Aorta (tissue), 5 donors: ENCODE data around the gene CEP95. TPM values are rescaled to one million over a fixed set of nuclear protein-coding genes. Genes with fewer than 3 reads are reported as not detected.

ENCODE experiments used
- ATAC-seq: fragments of 200-7000 bp; cut with Tn5 transposase; one replicate; pipeline ENCODE4 v1.9.1; 2022; ENCODE audit warnings: moderate library complexity; ENCODE audit not compliant: low FRiP score
- DNase-seq, 2 donors: peaks; one replicate each; pipeline ENCODE4 v3.0.0-alpha.2; 2020
- H3K27ac ChIP-seq, 2 donors: one replicate each; pipeline ENCODE4 v1.5.1; 2013; ENCODE audit warnings: low read length in 2 of 2, mild to moderate bottlenecking in 2 of 2, moderate library complexity in 2 of 2, control low read depth in 1 of 2, inconsistent platforms in 1 of 2, low read depth in 1 of 2
- H3K27me3 ChIP-seq, 2 donors: one replicate each; pipeline ENCODE4 v1.6.1; 2013; ENCODE audit warnings: control low read depth in 1 of 2, low read length in 1 of 2, mild to moderate bottlenecking in 1 of 2, moderate library complexity in 1 of 2; ENCODE audit not compliant: insufficient read depth in 2 of 2, control insufficient read depth in 1 of 2
- H3K36me3 ChIP-seq, 2 donors: one replicate each; pipeline ENCODE4 v1.6.1; 2013; ENCODE audit warnings: control low read depth in 1 of 2, low read length in 1 of 2, mild to moderate bottlenecking in 1 of 2; ENCODE audit not compliant: insufficient read depth in 2 of 2, control insufficient read depth in 1 of 2
- H3K4me1 ChIP-seq, 2 donors: one replicate each; pipeline ENCODE4 v1.6.1; 2013; ENCODE audit warnings: low read length in 2 of 2, control low read depth in 1 of 2, mild to moderate bottlenecking in 1 of 2, moderate library complexity in 1 of 2; ENCODE audit not compliant: insufficient read depth in 2 of 2, control insufficient read depth in 1 of 2
- H3K4me3 ChIP-seq, 2 donors: one replicate each; pipeline ENCODE4 v1.5.1; 2013; ENCODE audit warnings: low read length in 2 of 2, control low read depth in 1 of 2, mild to moderate bottlenecking in 1 of 2
- H3K9me3 ChIP-seq: one replicate; pipeline ENCODE4 v1.6.1; 2013; ENCODE audit warnings: mild to moderate bottlenecking, low read length; ENCODE audit not compliant: control insufficient read depth
- WGBS, 2 donors: extraction: QIAGEN DNeasy Blood & Tissue Kit; methylation state at CpG; one replicate each; pipeline ENCODE4 v1.1.7; 2013; 5-methylcytosine and 5-hydroxymethylcytosine counted together
- intact Hi-C, 2 donors: fragments of 100-400 bp; cut with DNase I; formaldehyde crosslinking; loops; one replicate each; pipeline versions ENCODE4 v1.14.2 to v1.15.0; 2022
- microRNA-seq, 2 donors: library from miRNA; unstranded; fragments of <30 nt; microRNA quantifications; one replicate each; pipeline ENCODE4 v1.2.0, GENCODE V29; 2020
- polyA plus RNA-seq, 2 donors: library from polyadenylated mRNA; stranded (reverse); fragments of 200-250 nt; gene quantifications; one replicate each; pipeline ENCODE4 v1.2.3, GENCODE V29; 2013
- total RNA-seq, 2 donors: library from RNA; stranded (reverse); fragmentation: NEBNext Ultra II Directional; extraction: Animal tissue kit (Norgen Biotek cat#: 25700); gene quantifications; one replicate each; pipeline ENCODE4 v1.2.1, GENCODE V29; 2021
- donor health status: healthy with polysubstance abuse.
- donor health status: Bipolar disorder and iron deficiency.
- donor health status: DM: no; HTN: no; CAD: no.
- donor health status: DM: no; HTN: no; CAD: no.
- donor health status: DM: yes; HTN: yes; CAD: no.

The CEP95 gene
- total and polyA plus RNA-seq, 4 donors = 22.7 to 96.4 (median 44.7) TPM

DNA sequence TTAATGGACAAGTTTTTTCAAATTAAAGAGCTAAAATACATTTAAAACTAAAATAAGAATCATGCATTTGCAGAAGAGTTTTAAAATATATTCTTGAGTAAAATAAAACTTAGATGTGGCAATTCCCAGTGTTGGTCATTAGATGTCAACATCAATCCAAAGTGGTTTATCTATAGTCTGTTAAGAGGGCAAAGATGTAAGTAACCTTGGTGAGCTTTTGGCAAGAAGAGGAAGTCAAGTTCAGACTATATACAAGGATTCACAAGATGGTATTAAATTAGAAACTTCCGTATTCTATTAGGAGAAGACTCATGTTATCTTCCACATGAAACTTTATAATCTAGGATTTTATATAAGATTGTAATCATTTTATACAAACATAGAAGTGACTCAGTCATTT, 73.1 kb downstream of the CEP95 start:
- Histone ChIP-seq H3K4me1 (no peaks in the 10 kb centered on the region), H3K27me3 (no peaks in the 10 kb centered on the region), H3K27ac (no peak overlapping the region), H3K36me3 (peaks cover 5 to 9% of the 10 kb centered on the region in 2 donors), H3K9me3 (no peaks in the 10 kb centered on the region), H3K4me3 (no peak overlapping the region)
- DNase-seq (no peak), ATAC-seq (no peak)
- intact Hi-C loops = loop anchor here in 1 of 2 donors (10.0 kb wide), 1 partner anchor 45 kb away; no protein-coding TSS in a partner anchor
- 87 to 88% methylated on average over 1 of the region's 1 CpG for WGBS, 2 donors

- ATAC-seq = no peak
- intact Hi-C loops = no loop called here
- peaks cover 5 to 9% of the 10 kb centered on the region in 2 donors for H3K36me3 ChIP-seq
- WGBS, 2 donors = 70 to 74% methylated on average over 7 of the region's 7 CpGs
- H3K27me3 ChIP-seq = no peaks in the 10 kb centered on the region
- no peaks in the 10 kb centered on the region for H3K9me3 ChIP-seq
- H3K4me1 ChIP-seq = no peaks in the 10 kb centered on the region
- no peak for DNase-seq
- no peak overlapping the region for H3K27ac ChIP-seq
- no peak overlapping the region for H3K4me3 ChIP-seq
Observed at GRCh38 chr17:64580384-64581315, 73.9 kb downstream of the CEP95 start.

DNA sequence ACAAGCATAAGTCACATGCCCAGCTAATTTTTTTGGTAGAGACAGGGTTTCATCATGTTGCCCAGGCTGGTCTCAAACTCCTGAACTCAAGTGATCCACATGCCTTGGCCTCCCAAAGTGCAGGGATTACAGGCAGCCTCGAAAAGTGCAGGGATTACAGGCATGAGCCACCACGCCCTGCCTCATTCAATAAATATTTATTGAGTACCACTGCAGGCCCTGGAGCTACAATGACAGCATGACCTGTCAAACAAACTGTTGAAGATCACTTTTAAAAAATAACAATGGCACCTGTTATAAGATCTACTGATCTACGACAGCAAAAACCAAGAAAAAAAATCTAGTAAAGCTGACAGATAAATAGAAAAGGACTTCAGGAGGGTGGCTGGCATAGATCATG, 76.3 kb downstream of the CEP95 start:
- no peaks in the 10 kb centered on the region for H3K4me1 ChIP-seq
- no peak overlapping the region for H3K4me3 ChIP-seq
- H3K36me3 ChIP-seq = peaks cover 2 to 9% of the 10 kb centered on the region in 2 donors
- ATAC-seq = no peak
- no peak overlapping the region for H3K27ac ChIP-seq
- H3K9me3 ChIP-seq = no peaks in the 10 kb centered on the region
- H3K27me3 ChIP-seq = no peaks in the 10 kb centered on the region
- intact Hi-C loops = no loop called here
- 87 to 89% methylated on average over 3 of the region's 3 CpGs for WGBS, 2 donors
- DNase-seq = no peak

- Histone ChIP-seq H3K9me3 (no peaks in the 10 kb centered on the region), H3K4me1 (no peaks in the 10 kb centered on the region), H3K27me3 (no peaks in the 10 kb centered on the region), H3K27ac (no peak overlapping the region), H3K36me3 (peaks cover 2 to 6% of the 10 kb centered on the region in 2 donors), H3K4me3 (no peak overlapping the region)
- no peak for DNase-seq
- intact Hi-C loops = no loop called here
- no peak for ATAC-seq
- WGBS, 2 donors = 82 to 87% methylated on average over 2 of the region's 2 CpGs
Observed at GRCh38 chr17:64585146-64585545, 78.4 kb downstream of the CEP95 start.

Small RNAs within 50 kb of the gene (microRNA-seq; reads per million reads assigned to microRNA genes)
- gene MIR3064 (5.0 to 8.3 reads per million in 2 donors), gene MIR5047 (0 reads per million in 2 donors)

Other genes starting within 250 kb of the CEP95 start
- gene TEX2, start 243.7 kb upstream of the CEP95 start, total RNA-seq = 10 to 100 TPM; 26.6 to 29.4 TPM
- 10 to 100 TPM; 10.9 to 21.8 TPM for gene TEX2, start 243.7 kb upstream of the CEP95 start, polyA plus RNA-seq
- 100 to 1,000 TPM; 348 to 424 TPM for gene PECAM1, start 116.1 kb upstream of the CEP95 start, total RNA-seq
- gene PECAM1, start 116.1 kb upstream of the CEP95 start, polyA plus RNA-seq = 10 to 100 TPM in 1 of 2 donors, 1 to 10 TPM in 1; 9.1 to 11.8 TPM
- 10 to 100 TPM; 13.0 to 29.8 TPM for gene MILR1, start 57.9 kb upstream of the CEP95 start, total RNA-seq
- gene MILR1, start 57.9 kb upstream of the CEP95 start, polyA plus RNA-seq = 10 to 100 TPM; 12.0 TPM
- gene POLG2, start 9.9 kb upstream of the CEP95 start, total RNA-seq = 10 to 100 TPM; 12.8 to 20.6 TPM
- 10 to 100 TPM; 10.0 to 19.2 TPM for gene POLG2, start 9.9 kb upstream of the CEP95 start, polyA plus RNA-seq
- 100 to 1,000 TPM; 901 to 936 TPM for gene DDX5, start 688 bp upstream of the CEP95 start, total RNA-seq
- 100 to 1,000 TPM; 213 to 952 TPM for gene DDX5, start 688 bp upstream of the CEP95 start, polyA plus RNA-seq
- gene SMURF2, start 155.3 kb downstream of the CEP95 start, total RNA-seq = 10 to 100 TPM; 36.3 to 62.1 TPM
- gene SMURF2, start 155.3 kb downstream of the CEP95 start, polyA plus RNA-seq = 10 to 100 TPM; 11.3 to 12.5 TPM